IPS DF 4.7 (cell line): ENCODE measurements around the gene CHCHD6.

Experiments used
- DNase-seq: peaks from one replicate; pipeline ENCODE4 v3.0.0-alpha.2; 2013; ENCODE audit warnings: low spot score; ENCODE audit errors: extremely low read depth

The CHCHD6 gene

DNA sequence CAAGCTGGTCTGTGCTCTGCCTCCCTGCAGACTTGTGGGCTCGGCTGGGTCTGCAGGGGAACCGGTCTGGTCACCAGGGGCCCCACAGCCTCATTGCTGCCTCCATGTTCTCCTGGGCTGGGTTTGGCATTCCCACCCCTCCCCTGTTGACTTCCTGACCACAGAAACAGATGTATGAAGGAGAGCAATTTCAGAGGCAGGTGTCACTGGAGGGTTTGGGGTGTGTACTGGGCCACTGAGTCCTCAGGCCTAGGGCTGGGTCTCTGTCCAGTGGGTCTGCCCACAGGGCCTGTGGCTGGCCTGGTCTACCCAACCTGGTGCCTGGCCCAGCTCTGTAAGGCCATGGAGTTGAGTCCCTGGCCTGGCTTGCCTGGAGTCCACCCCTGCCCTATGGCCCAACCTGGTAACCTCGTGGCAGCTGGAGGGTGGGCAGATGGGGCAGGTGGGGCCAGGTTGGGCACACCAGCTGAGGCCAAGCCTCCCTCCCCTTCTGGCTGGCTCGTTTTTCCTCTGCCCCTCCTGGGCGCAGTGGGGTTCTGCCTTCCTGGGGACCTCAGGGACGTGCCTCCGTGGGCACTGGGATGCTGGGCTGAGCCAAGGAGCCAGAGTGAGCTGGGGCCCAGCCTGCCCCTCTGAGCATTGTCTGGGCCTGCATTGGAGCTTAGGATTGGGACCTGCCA is 299.7 kb downstream of the CHCHD6 start:
- no peak for DNase-seq

DNA sequence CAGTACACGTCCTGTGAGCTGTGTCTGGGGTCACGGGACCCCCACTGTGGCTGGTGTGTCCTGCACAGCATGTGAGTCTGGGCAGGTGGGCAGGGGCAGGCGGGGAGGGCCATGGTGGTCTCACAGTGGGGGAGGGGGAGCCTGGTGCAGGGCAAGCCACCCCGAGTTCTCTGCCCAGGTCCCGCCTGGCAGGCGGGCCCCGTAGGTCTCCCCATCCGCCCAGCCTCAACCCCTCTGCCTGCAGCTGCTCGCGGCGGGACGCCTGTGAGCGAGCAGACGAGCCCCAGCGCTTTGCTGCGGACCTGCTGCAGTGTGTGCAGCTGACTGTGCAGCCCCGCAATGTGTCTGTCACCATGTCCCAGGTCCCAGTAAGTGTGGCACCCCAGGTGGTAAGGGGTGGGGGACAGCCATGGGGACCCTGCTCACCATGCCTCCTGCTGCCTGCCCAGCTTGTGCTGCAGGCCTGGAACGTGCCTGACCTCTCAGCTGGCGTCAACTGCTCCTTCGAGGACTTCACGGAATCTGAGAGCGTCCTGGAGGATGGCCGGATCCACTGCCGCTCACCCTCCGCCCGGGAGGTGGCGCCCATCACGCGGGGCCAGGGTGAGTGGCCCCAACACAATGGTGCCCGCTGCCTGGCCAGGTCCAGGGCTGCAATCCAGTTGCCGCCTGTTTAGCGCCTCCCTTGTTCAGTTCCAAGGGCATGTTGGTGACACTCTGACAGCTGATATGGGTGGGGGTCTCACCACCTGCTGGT is 300.8 kb downstream of the CHCHD6 start:
- DNase-seq: no peak

DNA sequence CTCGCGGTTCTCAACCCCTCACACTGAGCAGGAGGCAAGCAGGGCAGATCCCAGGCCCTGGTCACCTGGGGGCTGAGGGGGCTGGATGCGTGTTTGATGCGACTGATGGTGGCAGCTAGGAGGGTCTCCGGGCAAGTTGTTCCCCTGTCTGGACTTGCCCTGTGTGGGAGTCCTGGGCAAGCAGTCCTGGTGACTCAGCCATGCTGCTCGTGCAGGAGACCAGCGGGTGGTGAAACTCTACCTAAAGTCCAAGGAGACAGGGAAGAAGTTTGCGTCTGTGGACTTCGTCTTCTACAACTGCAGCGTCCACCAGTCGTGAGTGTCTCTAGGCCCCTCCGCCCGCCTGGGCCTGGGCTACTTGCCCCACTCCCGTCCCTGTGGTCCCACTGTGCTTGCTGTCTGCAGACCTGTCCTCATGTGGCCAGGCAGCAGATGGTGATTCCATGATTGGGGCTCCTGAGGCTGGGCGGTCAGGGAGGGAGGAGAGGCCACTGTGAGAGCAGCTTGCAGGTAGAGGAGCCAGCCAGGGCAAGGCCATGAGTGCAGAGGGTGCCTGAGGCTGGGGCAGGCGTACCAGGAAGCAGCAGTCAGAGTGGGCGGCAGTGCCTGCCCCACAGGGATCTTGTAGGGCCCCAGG is 301.9 kb downstream of the CHCHD6 start:
- no peak for DNase-seq

DNA sequence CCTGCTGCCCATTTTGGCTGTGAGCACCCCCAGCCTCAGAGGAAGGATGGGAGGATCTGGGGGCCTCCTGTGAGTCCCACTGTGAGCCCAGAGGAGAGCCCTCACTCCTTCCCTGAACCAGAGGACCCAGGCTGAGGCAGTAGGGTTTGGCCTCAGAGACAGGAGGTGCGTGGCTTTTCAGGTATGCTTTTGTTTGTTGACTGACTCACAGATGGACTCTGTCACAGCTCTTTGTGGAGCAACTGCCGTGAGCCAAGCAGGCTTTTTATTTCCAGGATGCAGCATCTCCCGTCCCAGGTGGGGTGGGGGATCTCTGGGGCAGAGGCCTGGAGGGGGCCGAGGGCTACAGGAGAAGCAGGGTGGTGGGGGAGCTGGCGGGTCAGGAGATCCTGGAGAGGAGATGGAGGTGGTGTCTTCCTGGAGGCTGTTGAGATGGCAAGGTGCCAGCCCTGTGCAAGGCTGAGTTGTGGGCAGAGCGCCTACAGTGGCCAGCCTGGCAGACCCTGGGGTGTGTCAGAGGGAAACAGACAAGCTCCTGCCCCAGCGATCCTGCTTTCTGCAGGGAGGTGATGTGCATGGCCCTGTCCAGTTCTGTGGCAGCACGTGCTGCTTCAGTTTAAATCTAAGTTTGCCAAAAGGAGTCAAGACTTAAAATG is 302.9 kb downstream of the CHCHD6 start:
- DNase-seq: no peak

DNA sequence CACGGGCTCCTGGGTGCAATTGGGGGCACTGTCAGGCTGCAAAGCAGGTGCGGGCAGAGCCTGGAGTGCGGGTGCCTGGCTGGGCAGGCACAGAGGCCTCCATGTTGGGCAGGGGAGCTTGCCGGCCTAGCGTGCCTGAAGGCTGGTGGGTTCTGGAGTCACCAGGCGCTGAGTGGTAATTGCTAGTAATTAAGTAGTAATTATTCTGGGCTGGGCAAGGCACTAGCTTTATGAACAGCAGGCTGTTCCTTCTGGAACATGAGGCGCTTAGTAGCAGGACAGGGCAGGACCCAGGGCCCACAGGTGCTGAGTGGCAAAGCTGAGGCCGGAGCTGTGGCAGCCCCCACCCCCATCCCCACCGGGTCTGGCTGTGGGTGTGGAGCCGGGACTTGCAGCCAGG is 304.2 kb downstream of the CHCHD6 start:
- no peak for DNase-seq

DNA sequence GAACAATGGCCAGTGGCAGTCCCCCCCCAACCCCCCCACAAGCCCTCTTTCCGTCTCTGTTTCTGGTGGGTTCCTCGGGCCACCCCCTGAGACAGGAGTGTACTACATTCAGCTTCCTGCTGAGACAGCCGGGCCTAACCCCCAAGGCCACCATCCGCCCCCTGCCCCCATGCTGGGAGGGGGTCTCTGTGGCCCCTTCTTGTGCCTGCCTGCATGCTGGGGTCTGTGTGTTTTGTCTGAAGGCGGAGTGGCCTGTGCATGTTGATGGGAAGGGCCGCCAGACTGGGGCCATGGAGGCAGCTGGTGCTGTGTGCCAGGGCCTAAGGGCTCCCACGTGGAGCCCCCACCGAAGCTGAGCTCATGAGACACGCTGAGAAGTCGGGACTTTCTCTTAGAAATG is 305.5 kb downstream of the CHCHD6 start:
- no peak for DNase-seq
